Limb (tissue), 2 donors: ENCODE measurements around the gene SEC31A.

ENCODE experiments used
- DNase-seq, 2 donors: peaks; one replicate each; pipeline ENCODE4 v3.0.0-alpha.2; 2016; ENCODE audit errors: extremely low spot score in 2 of 2

SEC31A gene

GRCh38 chr4:82773057-82773456 is 117.9 kb downstream of the SEC31A start:
- DNase-seq: no peak

- no peak for DNase-seq
Observed at GRCh38 chr4:82770607-82771006, 120.3 kb downstream of the SEC31A start.
